ENCODE results near the gene LPIN1. TPM values are rescaled to one million over a fixed set of nuclear protein-coding genes. Genes with fewer than 3 reads are reported as not detected.

The LPIN1 gene
- total RNA-seq, 1 experiment from 2014 or later = 38.5 TPM

DNA sequence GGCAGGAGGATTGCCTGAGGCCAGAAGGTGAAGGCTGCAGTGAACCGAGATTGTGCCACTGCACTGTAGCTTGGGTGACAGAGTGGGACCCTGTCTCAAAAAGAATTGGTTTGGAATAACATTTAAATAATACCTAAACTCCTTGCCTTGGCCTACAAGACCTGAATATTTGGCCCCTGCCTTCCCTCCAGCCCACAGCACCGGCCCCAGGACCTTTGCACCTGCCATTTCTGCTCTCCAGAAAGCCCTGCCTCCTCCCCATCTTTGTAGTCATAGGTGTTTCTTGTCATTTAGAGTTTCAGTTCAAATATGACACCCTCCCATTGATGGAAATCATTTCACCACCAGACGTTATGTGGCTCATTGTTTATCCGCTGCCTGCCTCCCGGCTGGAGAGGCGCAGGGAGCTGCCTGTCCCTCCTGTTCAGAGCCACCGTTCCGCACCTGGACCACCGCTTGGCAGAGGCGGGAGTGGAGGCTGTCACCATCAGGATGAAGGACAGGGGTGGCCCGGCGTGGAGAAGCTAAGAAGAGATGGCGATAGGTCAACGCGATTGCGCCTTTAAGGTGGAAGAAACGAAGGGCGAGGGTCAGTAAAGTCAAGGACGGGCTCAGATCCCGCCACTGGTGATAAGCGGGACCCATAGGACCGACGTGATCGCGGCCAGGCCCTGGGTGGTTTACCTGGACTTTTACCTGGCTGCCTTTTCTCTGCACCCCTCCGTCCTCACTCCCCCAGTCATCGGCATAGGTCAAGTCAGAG is 638 bp upstream of the LPIN1 start:
- Histone ChIP-seq H3K9me3 (ENCODE audit: low read depth, low read length, poor library complexity, severe bottlenecking) (no peaks in the 10 kb centered on the region), H3K27ac (ENCODE audit: low read depth, low read length, poor library complexity, severe bottlenecking) (no peak overlapping the region), H3K27me3 (replicated peaks; ENCODE audit: insufficient read depth, low read depth, low read length, poor library complexity) (no peaks in the 10 kb centered on the region), H3K4me1 (ENCODE audit: insufficient read depth, low read length, poor library complexity, severe bottlenecking) (peaks cover 41% of the 10 kb centered on the region), H3K36me3 (ENCODE audit: insufficient read depth, low read length, poor library complexity, severe bottlenecking) (no peaks in the 10 kb centered on the region), H3K4me3 (ENCODE audit: low read depth, low read length, poor library complexity, severe bottlenecking) (peak overlapping the region; percentile 73)
- intact Hi-C loops (cut with micrococcal nuclease; ENCODE audit: unreplicated experiment) = no loop called here
- no peak for DNase-seq (ENCODE audit: low spot score)
- BruUV-seq (replicated peaks) = no TSS peak
- ChIA-PET POLR2A (ENCODE audit: low non-redundant PET) (no interaction called here), CTCF (no interaction called here)
- no peak for TF ChIP-seq EZH2 (IDR thresholded peaks at IDR 0.05; ENCODE audit: borderline replicate concordance, low read depth, low read length, poor library complexity, severe bottlenecking)
- TF ChIP-seq, protein P1, sequence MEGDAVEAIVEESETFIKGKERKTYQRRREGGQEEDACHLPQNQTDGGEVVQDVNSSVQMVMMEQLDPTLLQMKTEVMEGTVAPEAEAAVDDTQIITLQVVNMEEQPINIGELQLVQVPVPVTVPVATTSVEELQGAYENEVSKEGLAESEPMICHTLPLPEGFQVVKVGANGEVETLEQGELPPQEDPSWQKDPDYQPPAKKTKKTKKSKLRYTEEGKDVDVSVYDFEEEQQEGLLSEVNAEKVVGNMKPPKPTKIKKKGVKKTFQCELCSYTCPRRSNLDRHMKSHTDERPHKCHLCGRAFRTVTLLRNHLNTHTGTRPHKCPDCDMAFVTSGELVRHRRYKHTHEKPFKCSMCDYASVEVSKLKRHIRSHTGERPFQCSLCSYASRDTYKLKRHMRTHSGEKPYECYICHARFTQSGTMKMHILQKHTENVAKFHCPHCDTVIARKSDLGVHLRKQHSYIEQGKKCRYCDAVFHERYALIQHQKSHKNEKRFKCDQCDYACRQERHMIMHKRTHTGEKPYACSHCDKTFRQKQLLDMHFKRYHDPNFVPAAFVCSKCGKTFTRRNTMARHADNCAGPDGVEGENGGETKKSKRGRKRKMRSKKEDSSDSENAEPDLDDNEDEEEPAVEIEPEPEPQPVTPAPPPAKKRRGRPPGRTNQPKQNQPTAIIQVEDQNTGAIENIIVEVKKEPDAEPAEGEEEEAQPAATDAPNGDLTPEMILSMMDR (conservative IDR thresholded peaks at IDR 0.05; ENCODE audit: low read depth, low read length) = no peak

DNA sequence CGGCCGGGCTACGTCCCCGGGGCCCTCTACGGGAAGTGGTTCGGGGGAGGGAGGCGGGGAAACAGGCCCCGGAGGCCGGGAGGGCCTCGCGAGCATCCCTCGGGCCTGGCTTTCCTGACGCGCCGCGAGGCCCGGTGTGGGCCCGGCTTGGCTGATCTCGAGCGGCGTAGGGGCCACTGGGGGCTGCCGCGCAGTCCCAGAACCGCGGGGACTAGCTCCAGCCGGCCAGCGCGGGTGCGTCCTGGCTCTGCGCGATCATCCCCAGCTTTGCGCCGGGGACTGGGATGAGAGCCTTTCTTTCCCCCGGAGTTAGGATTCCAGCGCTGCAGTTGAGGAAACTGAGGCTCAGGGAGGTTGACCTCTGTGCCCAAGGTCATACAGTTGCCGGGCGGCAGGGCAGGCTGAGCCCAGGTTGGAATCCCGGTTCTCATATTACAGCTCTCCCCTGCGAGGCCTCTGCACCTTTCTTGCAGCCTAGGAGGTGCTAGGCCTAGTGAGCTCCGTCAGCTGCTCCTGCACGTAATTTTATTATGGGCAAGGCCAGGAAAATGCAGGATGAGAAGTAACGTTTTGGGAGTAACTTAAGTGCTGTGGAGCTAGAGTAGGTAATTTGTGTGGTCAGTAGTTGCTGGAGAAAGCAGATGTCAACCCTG is 501 bp downstream of the LPIN1 start:
- intact Hi-C loops (cut with micrococcal nuclease; ENCODE audit: unreplicated experiment) = no loop called here
- peak; percentile 23 for DNase-seq (ENCODE audit: low spot score)

DNA sequence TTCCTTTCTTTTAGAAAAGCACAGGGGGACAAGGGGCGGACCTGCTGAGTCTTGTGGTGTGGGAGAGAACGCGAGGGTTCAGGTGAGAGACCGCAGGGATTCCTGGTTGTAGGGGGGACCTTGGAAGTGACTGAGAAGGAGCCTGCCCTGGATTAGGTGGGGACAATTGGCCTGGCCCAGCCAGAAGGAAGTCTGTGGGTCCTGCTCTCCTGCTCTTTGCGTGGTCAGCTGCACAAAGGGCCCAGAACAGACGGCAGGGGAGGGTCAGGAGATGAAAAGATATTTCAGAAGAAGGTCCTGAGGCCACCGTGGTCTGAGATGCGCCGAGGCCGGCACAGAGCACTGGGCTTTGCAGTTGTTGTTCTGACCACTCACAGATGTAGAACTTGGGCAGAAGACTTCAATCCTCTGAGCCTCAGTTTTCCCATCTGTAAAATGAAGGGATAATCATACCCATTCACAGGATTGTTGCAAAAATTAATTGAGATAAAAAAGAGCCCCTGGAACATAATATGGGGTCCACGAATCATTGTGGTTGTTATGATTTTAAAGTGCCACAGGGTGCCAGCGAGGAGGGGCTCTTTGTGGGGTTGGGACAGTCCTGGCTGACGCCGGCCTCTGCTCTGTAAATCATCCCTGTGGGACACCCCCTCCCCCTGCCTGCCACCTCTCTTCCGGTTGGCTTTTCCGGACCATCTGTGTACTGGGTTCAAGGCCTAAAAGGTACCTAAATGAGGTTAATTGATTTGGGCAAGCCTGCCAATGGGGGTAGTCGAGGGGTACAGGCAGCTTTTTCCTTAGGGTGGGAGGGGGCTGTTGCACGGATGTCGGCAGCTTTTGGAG is 1.8 kb downstream of the LPIN1 start:
- POLR2A ChIA-PET (ENCODE audit: low non-redundant PET) = no interaction called here
- Histone ChIP-seq H3K27ac (ENCODE audit: low read depth, low read length, poor library complexity, severe bottlenecking) (peak overlapping the region; percentile 65), H3K4me3 (ENCODE audit: low read depth, low read length, poor library complexity, severe bottlenecking) (peak overlapping the region; percentile 73), H3K9me3 (ENCODE audit: low read depth, low read length, poor library complexity, severe bottlenecking) (no peaks in the 10 kb centered on the region), H3K27me3 (replicated peaks; ENCODE audit: insufficient read depth, low read depth, low read length, poor library complexity) (no peaks in the 10 kb centered on the region), H3K4me1 (ENCODE audit: insufficient read depth, low read length, poor library complexity, severe bottlenecking) (peaks cover 51% of the 10 kb centered on the region), H3K36me3 (ENCODE audit: insufficient read depth, low read length, poor library complexity, severe bottlenecking) (no peaks in the 10 kb centered on the region)
- no peak for TF ChIP-seq EZH2 (IDR thresholded peaks at IDR 0.05; ENCODE audit: borderline replicate concordance, low read depth, low read length, poor library complexity, severe bottlenecking)
- TF ChIP-seq, protein P1 (conservative IDR thresholded peaks at IDR 0.05; ENCODE audit: low read depth, low read length) = no peak
- no peak for DNase-seq (ENCODE audit: low spot score)
- CTCF ChIA-PET = no interaction called here
- intact Hi-C loops (cut with micrococcal nuclease; ENCODE audit: unreplicated experiment) = no loop called here
- no TSS peak for BruUV-seq (replicated peaks)

More for the DNA sequence above, 501 bp downstream of the LPIN1 start:
- BruUV-seq (replicated peaks) = no TSS peak
- Histone ChIP-seq H3K27ac (ENCODE audit: low read depth, low read length, poor library complexity, severe bottlenecking) (peak overlapping the region; percentile 65), H3K27me3 (replicated peaks; ENCODE audit: insufficient read depth, low read depth, low read length, poor library complexity) (no peaks in the 10 kb centered on the region), H3K36me3 (ENCODE audit: insufficient read depth, low read length, poor library complexity, severe bottlenecking) (no peaks in the 10 kb centered on the region), H3K4me3 (ENCODE audit: low read depth, low read length, poor library complexity, severe bottlenecking) (peak overlapping the region; percentile 73), H3K9me3 (ENCODE audit: low read depth, low read length, poor library complexity, severe bottlenecking) (no peaks in the 10 kb centered on the region), H3K4me1 (ENCODE audit: insufficient read depth, low read length, poor library complexity, severe bottlenecking) (peaks cover 44% of the 10 kb centered on the region)
- ChIA-PET CTCF (interaction anchor here (0.5 to 1.2 kb wide), 3 partner anchors 21 to 269 kb away, joined by 3 to 4 read pairs (median 3); no protein-coding TSS in a partner anchor), POLR2A (ENCODE audit: low non-redundant PET) (interaction anchor here (0.6 kb wide), 1 partner anchor 327 kb away, joined by 7 read pairs; no protein-coding TSS in a partner anchor)
- TF ChIP-seq, protein P1 (conservative IDR thresholded peaks at IDR 0.05; ENCODE audit: low read depth, low read length) = no peak
- TF ChIP-seq EZH2 (IDR thresholded peaks at IDR 0.05; ENCODE audit: borderline replicate concordance, low read depth, low read length, poor library complexity, severe bottlenecking) = no peak
